ENCODE measurements around the gene RAB34.

Gene RAB34

GRCh38 chr17:28710861-28711722 is 6.6 kb downstream of the RAB34 start:
- DNase-seq (ENCODE audit: low spot score), result peak; percentile 81

GRCh38 chr17:28707339-28707720 is 10.3 kb downstream of the RAB34 start:
- DNase-seq (ENCODE audit: low spot score), result no peak

DNA sequence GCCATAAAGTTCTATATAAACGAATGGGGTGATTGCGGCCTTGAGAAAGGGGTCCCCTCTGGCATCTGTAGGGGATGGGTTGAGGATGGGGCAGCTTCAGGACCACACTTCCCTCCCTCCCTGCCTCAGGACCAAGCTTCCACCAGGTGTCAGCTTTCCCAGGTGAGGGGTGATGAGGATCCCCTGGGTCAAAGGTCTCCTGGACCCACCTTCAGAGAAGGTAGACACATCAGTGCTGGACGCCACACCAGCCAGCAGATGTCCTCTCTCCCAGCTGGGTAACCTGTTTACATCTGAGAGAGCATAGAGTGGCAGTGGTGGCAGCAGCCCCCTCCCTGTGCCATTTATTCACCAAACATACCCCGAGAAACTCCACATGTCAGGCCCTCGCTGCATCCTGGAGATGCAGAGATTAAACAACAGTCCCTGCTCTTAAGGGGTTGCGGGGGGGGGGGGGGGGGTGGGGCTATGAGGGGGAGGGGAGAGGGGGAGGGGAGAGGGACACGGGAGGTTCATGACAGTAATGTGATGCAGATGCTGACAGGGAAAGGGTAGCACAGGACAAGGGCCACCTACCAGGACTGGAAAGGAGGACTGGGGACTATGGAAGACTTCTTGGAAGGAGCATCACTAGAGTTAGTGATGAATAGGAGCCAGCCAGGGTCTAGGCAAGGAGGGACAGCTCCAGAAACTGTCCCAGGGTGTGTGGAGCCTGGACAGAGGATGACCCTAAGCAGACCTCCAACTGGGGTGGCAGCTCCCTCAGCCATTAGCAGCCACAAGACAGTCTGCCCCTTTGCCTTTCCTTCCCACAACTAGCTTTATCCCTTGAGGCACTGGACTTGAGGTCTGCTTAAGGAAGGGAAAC is 11.0 kb downstream of the RAB34 start:
- no peak for DNase-seq (ENCODE audit: low spot score)

GRCh38 chr17:28705728-28706334 is 11.8 kb downstream of the RAB34 start:
- DNase-seq (ENCODE audit: low spot score), result no peak

DNA sequence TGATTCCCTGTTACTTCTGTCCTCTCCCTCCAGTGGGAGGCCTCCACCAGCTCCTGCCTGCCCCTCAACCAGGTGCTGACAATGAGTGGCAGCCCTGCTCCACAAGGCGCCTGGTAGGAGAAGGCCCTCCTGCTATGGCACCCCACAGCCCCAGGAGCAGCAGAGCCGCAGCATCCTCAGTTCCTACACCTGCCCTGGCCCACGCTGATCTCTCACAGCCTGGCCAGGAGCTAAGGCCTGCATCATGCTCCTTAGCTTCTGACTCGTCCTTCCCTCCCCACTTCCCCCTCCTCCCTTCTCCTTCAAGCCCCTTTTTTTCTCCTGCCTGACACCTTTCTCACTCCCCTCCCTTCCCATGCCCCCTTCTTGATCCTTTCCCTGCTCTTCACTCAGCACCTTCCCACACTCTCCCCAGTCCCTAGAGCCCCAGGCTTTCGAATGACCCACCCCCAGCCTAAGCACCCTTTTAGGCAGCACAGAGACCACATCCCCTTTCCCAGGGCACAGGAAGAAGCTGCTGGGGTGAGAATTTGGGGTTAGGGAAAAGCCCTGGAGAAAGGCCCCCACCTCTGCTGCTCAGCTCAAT is 12.5 kb downstream of the RAB34 start:
- DNase-seq (ENCODE audit: low spot score), result no peak

DNA sequence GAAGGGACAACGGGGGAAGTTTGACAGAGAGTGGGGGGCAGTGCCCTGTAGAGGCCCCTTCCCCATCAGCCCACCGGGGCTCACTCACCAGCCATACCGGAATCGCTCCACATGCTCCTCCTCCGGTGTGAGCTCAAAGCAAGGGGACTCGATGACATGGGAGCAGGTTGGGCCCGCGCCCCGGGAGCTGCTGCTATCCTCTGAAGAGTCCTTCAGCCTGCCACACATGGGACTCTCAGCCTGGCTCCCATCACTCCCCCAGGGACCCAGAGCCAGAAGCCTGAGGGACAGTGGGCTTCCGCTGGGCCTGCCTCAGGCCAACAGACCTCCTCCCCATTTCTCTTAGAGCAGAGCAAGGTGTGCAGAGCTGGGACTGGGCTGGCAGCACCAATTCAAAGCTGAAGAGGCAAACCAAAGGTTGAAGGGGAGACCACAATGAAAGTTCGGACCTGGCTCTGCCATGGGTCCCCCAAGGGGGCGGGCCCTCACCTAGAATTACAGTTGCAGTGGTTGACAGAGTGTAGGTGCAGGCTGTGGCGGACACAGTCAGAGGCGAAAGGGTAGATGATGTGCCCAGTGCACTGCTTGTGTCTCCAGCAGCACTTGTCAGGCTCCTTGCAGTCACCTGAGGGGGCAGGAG is 13.3 kb downstream of the RAB34 start:
- no peak for DNase-seq (ENCODE audit: low spot score)

DNA sequence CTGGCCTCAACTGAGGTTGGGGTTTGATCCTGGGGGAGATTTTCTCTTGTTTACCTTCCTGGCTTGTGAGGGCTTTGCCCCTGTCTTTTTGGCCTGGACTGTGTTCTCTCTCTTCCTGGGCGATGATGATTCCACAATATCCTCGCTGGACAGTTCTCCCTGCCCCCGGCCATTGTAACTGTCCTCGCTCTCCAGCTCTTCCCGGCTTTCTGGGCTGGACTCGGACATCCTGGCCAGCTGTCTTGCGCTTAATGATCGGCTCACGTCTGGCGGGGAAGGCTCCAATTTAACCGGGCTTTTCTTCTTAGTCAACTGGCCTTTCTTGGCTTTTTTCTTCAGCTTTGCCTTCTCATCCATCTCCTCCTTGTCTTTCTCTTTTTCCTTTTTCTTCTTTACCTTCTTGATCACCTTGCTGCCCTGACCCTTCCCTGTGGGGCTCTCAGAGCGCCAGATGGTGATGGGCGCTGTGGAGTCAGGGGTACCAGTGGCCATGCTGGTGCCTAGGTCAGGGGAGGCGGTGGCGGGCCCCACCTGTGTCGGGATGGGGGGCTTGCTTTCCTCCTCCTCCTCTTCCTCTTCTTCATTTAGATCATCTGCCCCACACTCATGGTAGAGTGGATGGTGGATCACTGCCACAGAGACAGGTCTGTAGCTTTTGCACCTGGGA is 14.0 kb downstream of the RAB34 start:
- no peak for DNase-seq (ENCODE audit: low spot score)

- DNase-seq (ENCODE audit: low spot score), result no peak
Observed at GRCh38 chr17:28702752-28703150, 14.9 kb downstream of the RAB34 start.

- DNase-seq (ENCODE audit: low spot score), result no peak
Observed at GRCh38 chr17:28702026-28702751, 15.5 kb downstream of the RAB34 start.

DNA sequence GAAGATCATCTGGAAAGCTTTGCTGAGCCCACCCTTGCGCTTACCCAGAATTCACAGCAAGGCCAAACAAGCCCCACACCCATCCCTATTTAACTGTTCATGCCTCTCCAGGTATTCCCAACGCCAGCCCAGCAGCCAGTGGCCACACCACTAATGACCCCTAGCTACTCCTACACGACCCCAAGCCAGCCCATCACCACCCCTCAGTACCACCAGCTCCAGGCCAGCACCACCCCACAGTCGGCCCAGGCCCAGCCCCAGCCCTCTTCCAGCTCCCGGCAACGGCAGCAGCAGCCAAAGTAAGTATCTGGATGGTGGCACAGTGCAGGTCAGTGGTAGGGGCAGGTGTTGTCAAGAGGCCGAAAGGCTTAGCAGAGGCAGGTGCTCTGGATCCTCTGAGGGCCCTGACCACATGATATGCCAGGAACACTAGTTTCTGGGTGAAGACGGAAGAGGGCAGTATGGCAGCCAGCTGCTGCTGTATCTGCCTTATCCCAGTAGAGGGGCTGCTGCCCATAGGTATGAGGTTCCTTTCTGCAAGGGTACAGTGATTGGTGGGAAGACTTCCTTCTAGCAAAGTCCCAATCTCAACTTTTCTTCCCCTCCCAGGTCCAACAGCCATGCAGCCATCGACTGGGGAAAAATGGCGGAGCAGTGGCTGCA is 16.7 kb downstream of the RAB34 start:
- no peak for DNase-seq (ENCODE audit: low spot score)

DNA sequence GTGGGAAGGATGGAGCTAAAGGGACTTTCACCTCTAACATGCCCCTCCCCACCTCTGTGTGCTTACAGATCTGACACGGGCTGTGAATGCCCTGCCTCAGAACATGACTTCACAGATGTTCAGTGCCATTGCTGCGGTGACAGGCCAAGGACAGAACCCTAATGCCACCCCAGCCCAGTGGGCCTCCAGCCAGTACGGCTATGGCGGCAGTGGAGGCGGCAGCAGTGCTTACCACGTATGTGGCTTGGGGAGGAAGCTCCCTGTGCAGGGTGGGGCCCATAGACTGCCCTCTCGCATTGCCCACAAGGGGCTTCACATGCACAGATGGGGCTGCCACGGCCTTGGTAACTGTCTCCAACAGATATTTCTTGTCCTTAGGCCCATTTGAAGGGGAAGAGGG is 17.4 kb downstream of the RAB34 start:
- no peak for DNase-seq (ENCODE audit: low spot score)

DNA sequence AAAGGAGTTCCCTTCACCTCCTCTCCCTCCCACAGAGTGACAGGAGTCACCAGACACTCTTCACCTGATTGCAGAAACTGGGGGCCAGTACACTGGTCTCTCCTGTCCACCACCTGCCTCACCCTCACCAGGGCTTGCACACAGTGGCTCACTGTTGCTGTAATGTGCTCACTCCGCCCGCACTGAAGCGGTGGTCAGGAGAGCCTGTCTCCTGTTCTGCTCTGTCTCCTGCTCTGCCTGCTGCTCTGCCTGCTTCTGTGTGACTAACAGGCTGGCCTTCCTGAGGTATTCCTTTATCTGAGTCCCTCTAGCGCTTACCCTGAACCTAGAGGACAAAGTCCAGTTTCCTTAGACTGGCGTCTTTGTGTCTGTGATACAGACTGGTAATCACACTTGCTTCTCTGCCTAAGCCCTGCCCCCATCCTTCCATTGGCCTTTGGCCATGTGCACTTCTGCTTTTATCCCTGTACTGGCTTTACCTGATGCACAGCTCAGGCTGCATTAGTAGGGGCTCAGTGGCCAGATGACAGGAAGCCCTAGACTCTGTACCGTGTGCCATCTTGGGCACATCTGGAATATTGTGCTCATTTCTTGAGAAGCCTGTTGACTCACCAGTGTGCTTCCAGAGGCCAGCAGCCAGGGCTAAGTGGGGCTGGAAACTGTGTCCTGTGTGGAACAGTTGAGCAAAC is 19.3 kb downstream of the RAB34 start:
- no peak for DNase-seq (ENCODE audit: low spot score)

GRCh38 chr17:28693869-28694268 is 23.8 kb downstream of the RAB34 start:
- no peak for DNase-seq (ENCODE audit: low spot score)

- DNase-seq (ENCODE audit: low spot score), result no peak
Observed at GRCh38 chr17:28689011-28689410, 28.7 kb downstream of the RAB34 start.

DNA sequence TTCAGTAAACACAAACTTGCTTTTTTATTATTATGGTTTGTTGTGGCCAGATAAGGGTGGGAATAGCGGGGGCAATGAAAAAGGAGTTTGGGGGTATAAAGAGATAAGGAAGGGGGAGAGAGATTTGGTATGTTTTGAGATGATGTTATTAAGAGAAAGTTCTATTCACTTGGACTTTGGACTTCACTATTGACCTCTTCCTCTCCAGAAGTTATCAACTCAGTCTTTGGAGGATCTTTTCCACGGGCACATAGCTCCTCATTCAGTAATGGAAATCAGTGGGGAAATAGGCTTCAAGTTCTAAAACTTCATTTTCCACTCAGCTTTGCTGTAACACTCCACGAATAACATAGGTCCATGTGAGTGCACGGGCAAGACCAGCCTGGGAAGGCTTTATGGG is 29.2 kb downstream of the RAB34 start:
- no peak for DNase-seq (ENCODE audit: low spot score)

DNA sequence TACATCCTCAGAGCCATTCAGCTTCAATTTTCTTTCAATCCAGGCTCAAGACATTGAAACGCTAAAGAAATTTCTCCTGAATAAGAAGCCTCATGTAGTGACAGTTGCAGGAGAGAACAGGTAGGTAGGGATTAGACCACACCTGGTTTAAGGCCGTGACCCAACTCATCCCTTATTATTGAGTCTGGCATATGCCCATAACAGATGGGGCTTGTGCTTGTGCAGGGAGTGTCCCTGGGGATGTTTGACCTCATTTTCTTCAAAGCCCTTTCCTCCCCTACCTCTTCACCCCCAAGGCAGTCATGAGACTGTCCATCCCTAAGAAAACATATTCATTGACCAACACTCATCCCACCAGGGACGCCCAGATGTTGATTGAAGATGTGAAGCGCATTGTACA is 31.4 kb downstream of the RAB34 start:
- no peak for DNase-seq (ENCODE audit: low spot score)

DNA sequence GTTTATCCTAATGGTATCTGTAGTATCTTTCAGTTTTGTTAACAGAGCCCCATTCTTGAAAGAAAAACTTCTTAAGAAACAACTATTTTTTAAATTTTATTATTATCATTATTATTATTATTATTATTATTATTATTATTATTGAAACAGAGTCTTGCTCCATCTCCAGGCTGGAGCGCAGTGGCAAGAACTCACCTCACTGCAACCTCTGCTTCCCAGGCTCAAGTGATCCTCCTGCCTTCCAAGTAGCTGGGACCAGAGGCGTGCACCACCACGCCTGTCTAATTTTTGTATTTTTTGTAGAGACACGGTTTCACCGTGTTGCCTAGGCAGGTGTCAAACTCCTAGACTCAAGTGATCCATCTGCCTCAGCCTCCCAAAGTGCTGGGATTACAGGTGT is 32.3 kb downstream of the RAB34 start:
- no peak for DNase-seq (ENCODE audit: low spot score)

DNA sequence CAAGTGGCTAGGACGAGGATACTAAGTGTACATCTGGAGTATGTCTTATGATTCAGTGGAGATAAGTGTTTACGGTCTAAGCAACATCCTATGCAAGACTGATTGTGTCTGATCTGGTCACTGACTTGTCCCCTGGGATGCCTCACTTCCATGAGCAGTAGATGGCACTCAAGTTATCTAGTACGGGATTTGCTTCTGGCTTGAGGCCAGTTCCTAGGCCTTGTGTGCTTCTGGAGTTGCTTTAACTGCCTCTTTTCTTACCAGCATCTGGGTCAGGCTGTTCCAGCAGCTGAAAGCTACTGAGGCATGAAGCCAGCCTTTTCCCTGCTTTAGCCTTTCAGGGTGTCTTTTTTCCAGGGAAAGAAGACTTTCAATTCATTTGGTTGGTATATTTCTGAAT is 32.7 kb downstream of the RAB34 start:
- DNase-seq (ENCODE audit: low spot score), result no peak

GRCh38 chr17:28682655-28683054 is 35.0 kb downstream of the RAB34 start:
- no peak for DNase-seq (ENCODE audit: low spot score)

DNA sequence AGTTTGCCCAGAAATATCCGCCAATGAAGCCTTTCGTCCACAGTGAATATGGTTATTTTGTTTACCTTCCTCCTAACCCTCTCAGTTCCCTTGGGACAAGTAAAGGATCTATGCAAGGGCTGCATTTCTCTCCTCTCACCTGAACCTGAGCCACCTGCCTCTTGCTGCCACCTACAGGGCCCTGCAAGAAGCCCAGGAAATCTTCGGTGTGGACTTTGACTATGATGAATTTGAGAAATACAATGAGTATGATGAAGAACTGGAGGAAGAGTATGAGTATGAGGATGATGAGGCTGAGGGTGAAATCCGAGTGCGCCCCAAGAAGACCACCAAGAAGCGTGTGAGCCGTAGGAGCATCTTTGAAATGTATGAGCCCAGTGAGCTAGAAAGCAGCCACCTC is 41.7 kb downstream of the RAB34 start:
- no peak for DNase-seq (ENCODE audit: low spot score)
